NCI-H187 (cell line): ENCODE measurements around the gene MFN2.
"Not testable (repeated sequence)": the region's sequence is repeated elsewhere in the genome, so short reads cannot be mapped to it uniquely, and the experiment has no call there.

Source experiments
- DNase-seq, 2 experiments: peaks; one replicate each; lab custom pipeline; 2025; lab: John Stamatoyannopoulos, UW

MFN2 gene

GRCh38 chr1:12026586-12026985 lies 46.3 kb downstream of the MFN2 start:
- DNase-seq, result no peak

GRCh38 chr1:12028248-12028647 lies 48.0 kb downstream of the MFN2 start:
- DNase-seq, result no peak

GRCh38 chr1:12028957-12029511 lies 48.8 kb downstream of the MFN2 start:
- DNase-seq, result no peak

GRCh38 chr1:12029720-12030339 lies 49.6 kb downstream of the MFN2 start:
- DNase-seq, result no peak

- no peak for DNase-seq
Measured at GRCh38 chr1:12031039-12031980, 51.1 kb downstream of the MFN2 start.

GRCh38 chr1:12032161-12032621 lies 51.9 kb downstream of the MFN2 start:
- no peak for DNase-seq

- DNase-seq, result not testable (repeated sequence)
Measured at GRCh38 chr1:12033441-12033840, 53.2 kb downstream of the MFN2 start.

GRCh38 chr1:12034381-12034801 lies 54.1 kb downstream of the MFN2 start:
- no peak for DNase-seq

GRCh38 chr1:12035312-12035711 lies 55.1 kb downstream of the MFN2 start:
- DNase-seq, result no peak

GRCh38 chr1:12037486-12038355 lies 57.5 kb downstream of the MFN2 start:
- DNase-seq, result no peak

GRCh38 chr1:12038356-12039163 lies 58.3 kb downstream of the MFN2 start:
- DNase-seq, result no peak

- no peak for DNase-seq
Measured at GRCh38 chr1:12039164-12039525, 58.9 kb downstream of the MFN2 start.

GRCh38 chr1:12039824-12040456 lies 59.7 kb downstream of the MFN2 start:
- not testable (repeated sequence) for DNase-seq

GRCh38 chr1:12040457-12041051 lies 60.3 kb downstream of the MFN2 start:
- DNase-seq, result peak; percentile 32 to 45

- DNase-seq, result not testable (repeated sequence)
Measured at GRCh38 chr1:12044187-12044877, 64.1 kb downstream of the MFN2 start.

GRCh38 chr1:12046749-12047119 lies 66.5 kb downstream of the MFN2 start:
- no peak for DNase-seq

GRCh38 chr1:12047120-12047876 lies 67.1 kb downstream of the MFN2 start:
- no peak for DNase-seq

- no peak for DNase-seq
Measured at GRCh38 chr1:12048372-12048771, 68.1 kb downstream of the MFN2 start.

- no peak for DNase-seq
Measured at GRCh38 chr1:12049616-12050015, 69.4 kb downstream of the MFN2 start.
